ENCODE results near the gene NRG2. TPM values are rescaled to one million over a fixed set of nuclear protein-coding genes. Genes with fewer than 3 reads are reported as not detected.
A peak's percentile ranks its signal among the peaks of the same experiment; 100 is the strongest.

Gene NRG2
- total RNA-seq, 2 donors from 2014 or later, result not detected

GRCh38 chr5:139951983-139952382 is 91.1 kb downstream of the NRG2 start:
- Mint-ChIP-seq H3K9me3 (no peaks in the 10 kb centered on the region), H3K4me3 (no peak overlapping the region), H3K4me1 (ENCODE audit: low read depth in 2 of 2) (no peaks in the 10 kb centered on the region), H3K27me3 (peaks cover 7 to 17% of the 10 kb centered on the region in 2 donors), H3K27ac (no peak overlapping the region), H3K36me3 (no peaks in the 10 kb centered on the region)
- no peak for DNase-seq (ENCODE audit: low spot score)
- ATAC-seq, result no peak

- peak in 1 of 2 donors; percentile 53 for ATAC-seq
- Mint-ChIP-seq H3K4me3 (no peak overlapping the region), H3K27me3 (peaks cover 7 to 19% of the 10 kb centered on the region in 2 donors), H3K36me3 (no peaks in the 10 kb centered on the region), H3K9me3 (no peaks in the 10 kb centered on the region), H3K4me1 (ENCODE audit: low read depth in 2 of 2) (no peaks in the 10 kb centered on the region), H3K27ac (no peak overlapping the region)
- no peak for DNase-seq (ENCODE audit: low spot score)
Observed at GRCh38 chr5:139951296-139951924, 91.7 kb downstream of the NRG2 start.

- DNase-seq (ENCODE audit: low spot score), result no peak
- no peak for ATAC-seq
- Mint-ChIP-seq H3K9me3 (no peaks in the 10 kb centered on the region), H3K27me3 (peaks cover 15 to 24% of the 10 kb centered on the region in 2 donors), H3K27ac (no peak overlapping the region), H3K4me1 (ENCODE audit: low read depth in 2 of 2) (no peaks in the 10 kb centered on the region), H3K4me3 (no peak overlapping the region), H3K36me3 (peaks cover under 1% of the 10 kb centered on the region)
Observed at GRCh38 chr5:139950436-139950835, 92.7 kb downstream of the NRG2 start.

- Mint-ChIP-seq H3K4me3 (no peak overlapping the region), H3K27ac (no peak overlapping the region), H3K36me3 (peaks cover 7% of the 10 kb centered on the region), H3K4me1 (ENCODE audit: low read depth in 2 of 2) (no peaks in the 10 kb centered on the region), H3K9me3 (no peaks in the 10 kb centered on the region), H3K27me3 (peaks cover 23 to 28% of the 10 kb centered on the region in 2 donors)
- no peak for ATAC-seq
- no peak for DNase-seq (ENCODE audit: low spot score)
Observed at GRCh38 chr5:139949710-139950109, 93.4 kb downstream of the NRG2 start.

GRCh38 chr5:139947727-139948126 is 95.4 kb downstream of the NRG2 start:
- Mint-ChIP-seq H3K9me3 (no peaks in the 10 kb centered on the region), H3K27me3 (peaks cover 22 to 28% of the 10 kb centered on the region in 2 donors), H3K27ac (no peak overlapping the region), H3K4me1 (ENCODE audit: low read depth in 2 of 2) (no peaks in the 10 kb centered on the region), H3K4me3 (no peak overlapping the region), H3K36me3 (peaks cover 7% of the 10 kb centered on the region)
- ATAC-seq (no peak), DNase-seq (ENCODE audit: low spot score) (no peak)

GRCh38 chr5:139946440-139946839 is 96.7 kb downstream of the NRG2 start:
- Mint-ChIP-seq H3K9me3 (no peaks in the 10 kb centered on the region), H3K4me3 (no peak overlapping the region), H3K27ac (no peak overlapping the region), H3K36me3 (peaks cover 7% of the 10 kb centered on the region), H3K27me3 (peaks cover 22 to 30% of the 10 kb centered on the region in 2 donors), H3K4me1 (ENCODE audit: low read depth in 2 of 2) (no peaks in the 10 kb centered on the region)
- no peak for DNase-seq (ENCODE audit: low spot score)
- no peak for ATAC-seq

GRCh38 chr5:139946006-139946405 is 97.1 kb downstream of the NRG2 start:
- H3K4me1 Mint-ChIP-seq (ENCODE audit: low read depth in 2 of 2), result no peaks in the 10 kb centered on the region
- peaks cover 7% of the 10 kb centered on the region for H3K36me3 Mint-ChIP-seq
- no peak for ATAC-seq
- H3K4me3 Mint-ChIP-seq, result no peak overlapping the region
- no peak for DNase-seq (ENCODE audit: low spot score)
- no peaks in the 10 kb centered on the region for H3K9me3 Mint-ChIP-seq
- H3K27me3 Mint-ChIP-seq, result peaks cover 25 to 30% of the 10 kb centered on the region in 2 donors
- H3K27ac Mint-ChIP-seq, result no peak overlapping the region

GRCh38 chr5:139942243-139942642 is 100.9 kb downstream of the NRG2 start:
- ATAC-seq (no peak), DNase-seq (ENCODE audit: low spot score) (no peak)
- H3K4me1 Mint-ChIP-seq (ENCODE audit: low read depth in 2 of 2), result no peaks in the 10 kb centered on the region
- H3K36me3 Mint-ChIP-seq, result peaks cover 13% of the 10 kb centered on the region
- no peaks in the 10 kb centered on the region for H3K9me3 Mint-ChIP-seq
- no peak overlapping the region for H3K4me3 Mint-ChIP-seq
- no peak overlapping the region for H3K27ac Mint-ChIP-seq
- peaks cover 35 to 59% of the 10 kb centered on the region in 2 donors for H3K27me3 Mint-ChIP-seq

- Mint-ChIP-seq H3K4me3 (no peak overlapping the region), H3K36me3 (no peaks in the 10 kb centered on the region), H3K4me1 (ENCODE audit: low read depth in 2 of 2) (peaks cover 28 to 32% of the 10 kb centered on the region in 2 donors), H3K27me3 (peaks cover 14 to 15% of the 10 kb centered on the region in 2 donors), H3K9me3 (no peaks in the 10 kb centered on the region), H3K27ac (no peak overlapping the region)
- DNase-seq (ENCODE audit: low spot score), result no peak
- ATAC-seq, result no peak
Observed at GRCh38 chr5:139930406-139930805, 112.7 kb downstream of the NRG2 start.

GRCh38 chr5:139926797-139927503 is 116.1 kb downstream of the NRG2 start:
- Mint-ChIP-seq H3K27me3 (peaks cover 4 to 7% of the 10 kb centered on the region in 2 donors), H3K27ac (peak overlapping the region; percentile 77 to 83), H3K36me3 (no peaks in the 10 kb centered on the region), H3K9me3 (no peaks in the 10 kb centered on the region), H3K4me1 (ENCODE audit: low read depth in 2 of 2) (peaks cover 28 to 38% of the 10 kb centered on the region in 2 donors), H3K4me3 (peak overlapping the region; percentile 66)
- DNase-seq (ENCODE audit: low spot score) (no peak), ATAC-seq (no peak)

- peaks cover 2 to 3% of the 10 kb centered on the region in 2 donors for H3K27me3 Mint-ChIP-seq
- peak; percentile 67 for DNase-seq (ENCODE audit: low spot score)
Observed at GRCh38 chr5:139925650-139926640, 117.2 kb downstream of the NRG2 start.

GRCh38 chr5:139925216-139925562 is 117.9 kb downstream of the NRG2 start:
- H3K9me3 Mint-ChIP-seq, result no peaks in the 10 kb centered on the region
- peaks cover 28 to 38% of the 10 kb centered on the region in 2 donors for H3K4me1 Mint-ChIP-seq (ENCODE audit: low read depth in 2 of 2)
- ATAC-seq (no peak), DNase-seq (ENCODE audit: low spot score) (no peak)
- H3K4me3 Mint-ChIP-seq, result no peak overlapping the region
- H3K27me3 Mint-ChIP-seq, result peaks cover 0 to 3% of the 10 kb centered on the region in 2 donors
- H3K27ac Mint-ChIP-seq, result no peak overlapping the region
- H3K36me3 Mint-ChIP-seq, result no peaks in the 10 kb centered on the region

More at GRCh38 chr5:139925650-139926640, 117.2 kb downstream of the NRG2 start:
- Mint-ChIP-seq H3K9me3 (no peaks in the 10 kb centered on the region), H3K36me3 (no peaks in the 10 kb centered on the region), H3K4me3 (peak overlapping the region; percentile 66), H3K4me1 (ENCODE audit: low read depth in 2 of 2) (peaks cover 28 to 38% of the 10 kb centered on the region in 2 donors), H3K27ac (peak overlapping the region; percentile 77 to 83)
- ATAC-seq, result peak; percentile 93 to 95

- no peaks in the 10 kb centered on the region for H3K36me3 Mint-ChIP-seq
- no peaks in the 10 kb centered on the region for H3K9me3 Mint-ChIP-seq
- no peak overlapping the region for H3K4me3 Mint-ChIP-seq
- no peak for DNase-seq (ENCODE audit: low spot score)
- peaks cover 28 to 38% of the 10 kb centered on the region in 2 donors for H3K4me1 Mint-ChIP-seq (ENCODE audit: low read depth in 2 of 2)
- H3K27ac Mint-ChIP-seq, result no peak overlapping the region
- ATAC-seq, result no peak
- H3K27me3 Mint-ChIP-seq, result peaks cover 0 to 3% of the 10 kb centered on the region in 2 donors
Observed at GRCh38 chr5:139924294-139925215, 118.5 kb downstream of the NRG2 start.
